ENCODE results near the gene NABP1. TPM values are rescaled to one million over a fixed set of nuclear protein-coding genes. Genes with fewer than 3 reads are reported as not detected.

NABP1 gene
- total and polyA plus RNA-seq, 4 donors = 3.6 to 35.5 (median 18.4) TPM

DNA sequence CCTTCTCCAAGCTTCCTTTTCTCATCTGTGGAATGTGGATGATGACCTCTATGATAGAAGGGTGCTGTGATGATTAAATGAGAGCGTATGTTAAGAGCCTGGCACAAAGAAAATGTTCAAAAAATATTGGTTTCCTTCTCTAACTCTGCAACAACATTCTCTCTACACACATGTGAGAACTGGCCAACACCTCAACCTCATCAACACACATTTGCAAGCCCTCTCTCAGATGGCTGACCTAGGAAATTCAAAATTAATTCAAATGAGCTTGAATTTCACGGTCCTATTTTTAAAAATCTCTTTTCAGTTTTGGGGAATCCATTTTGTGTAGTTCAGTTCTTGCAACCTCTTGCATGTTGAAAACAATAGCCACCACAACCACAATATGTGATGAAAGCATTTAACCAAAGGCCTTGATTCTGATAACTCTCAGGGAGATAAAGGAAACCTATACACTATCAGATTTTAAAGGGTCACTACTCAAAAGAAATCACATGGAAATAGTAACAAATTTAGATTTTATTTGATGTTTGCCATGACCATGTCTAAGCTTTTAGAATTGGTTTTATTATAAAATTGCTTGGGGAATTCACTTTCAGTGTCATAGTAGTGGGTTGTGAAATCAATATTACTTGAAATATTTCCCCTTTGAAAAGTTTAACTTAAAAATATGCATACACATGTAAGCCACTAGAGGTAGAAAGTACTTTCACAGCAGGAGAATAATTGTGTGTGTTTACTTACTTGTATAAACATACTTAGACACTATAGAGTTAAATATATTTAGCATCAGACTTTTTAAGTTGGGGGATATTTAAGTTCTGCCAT is 16.6 kb upstream of the NABP1 start:
- H3K36me3 ChIP-seq (ENCODE audit: control insufficient read depth in 4 of 4, insufficient read depth in 3 of 4, low read depth in 1 of 4, low read length in 3 of 4) = no peaks in the 10 kb centered on the region
- H3K9ac ChIP-seq (ENCODE audit: low read depth in 1 of 2, low read length in 2 of 2) = no peak overlapping the region
- no peak for DNase-seq (ENCODE audit: low spot score)
- H3K9me3 ChIP-seq (ENCODE audit: control insufficient read depth in 4 of 4, low read length in 3 of 4) = no peaks in the 10 kb centered on the region
- H3K27me3 ChIP-seq (ENCODE audit: control insufficient read depth in 4 of 4, insufficient read depth in 4 of 4, low read length in 3 of 4) = no peaks in the 10 kb centered on the region
- no peak for TF ChIP-seq YY1 (IDR thresholded peaks at IDR 0.05)
- no peak for TF ChIP-seq GABPA (IDR thresholded peaks at IDR 0.05 in 1 of 2, conservative IDR thresholded peaks at IDR 0.05 in 1 of 2)
- TF ChIP-seq, protein P1, sequence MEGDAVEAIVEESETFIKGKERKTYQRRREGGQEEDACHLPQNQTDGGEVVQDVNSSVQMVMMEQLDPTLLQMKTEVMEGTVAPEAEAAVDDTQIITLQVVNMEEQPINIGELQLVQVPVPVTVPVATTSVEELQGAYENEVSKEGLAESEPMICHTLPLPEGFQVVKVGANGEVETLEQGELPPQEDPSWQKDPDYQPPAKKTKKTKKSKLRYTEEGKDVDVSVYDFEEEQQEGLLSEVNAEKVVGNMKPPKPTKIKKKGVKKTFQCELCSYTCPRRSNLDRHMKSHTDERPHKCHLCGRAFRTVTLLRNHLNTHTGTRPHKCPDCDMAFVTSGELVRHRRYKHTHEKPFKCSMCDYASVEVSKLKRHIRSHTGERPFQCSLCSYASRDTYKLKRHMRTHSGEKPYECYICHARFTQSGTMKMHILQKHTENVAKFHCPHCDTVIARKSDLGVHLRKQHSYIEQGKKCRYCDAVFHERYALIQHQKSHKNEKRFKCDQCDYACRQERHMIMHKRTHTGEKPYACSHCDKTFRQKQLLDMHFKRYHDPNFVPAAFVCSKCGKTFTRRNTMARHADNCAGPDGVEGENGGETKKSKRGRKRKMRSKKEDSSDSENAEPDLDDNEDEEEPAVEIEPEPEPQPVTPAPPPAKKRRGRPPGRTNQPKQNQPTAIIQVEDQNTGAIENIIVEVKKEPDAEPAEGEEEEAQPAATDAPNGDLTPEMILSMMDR (IDR thresholded peaks at IDR 0.05; ENCODE audit: low read depth, low read length, missing input control) = no peak
- TF ChIP-seq, protein P2, sequence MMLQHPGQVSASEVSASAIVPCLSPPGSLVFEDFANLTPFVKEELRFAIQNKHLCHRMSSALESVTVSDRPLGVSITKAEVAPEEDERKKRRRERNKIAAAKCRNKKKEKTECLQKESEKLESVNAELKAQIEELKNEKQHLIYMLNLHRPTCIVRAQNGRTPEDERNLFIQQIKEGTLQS (IDR thresholded peaks at IDR 0.05) = no peak
- TF ChIP-seq, protein P3, sequence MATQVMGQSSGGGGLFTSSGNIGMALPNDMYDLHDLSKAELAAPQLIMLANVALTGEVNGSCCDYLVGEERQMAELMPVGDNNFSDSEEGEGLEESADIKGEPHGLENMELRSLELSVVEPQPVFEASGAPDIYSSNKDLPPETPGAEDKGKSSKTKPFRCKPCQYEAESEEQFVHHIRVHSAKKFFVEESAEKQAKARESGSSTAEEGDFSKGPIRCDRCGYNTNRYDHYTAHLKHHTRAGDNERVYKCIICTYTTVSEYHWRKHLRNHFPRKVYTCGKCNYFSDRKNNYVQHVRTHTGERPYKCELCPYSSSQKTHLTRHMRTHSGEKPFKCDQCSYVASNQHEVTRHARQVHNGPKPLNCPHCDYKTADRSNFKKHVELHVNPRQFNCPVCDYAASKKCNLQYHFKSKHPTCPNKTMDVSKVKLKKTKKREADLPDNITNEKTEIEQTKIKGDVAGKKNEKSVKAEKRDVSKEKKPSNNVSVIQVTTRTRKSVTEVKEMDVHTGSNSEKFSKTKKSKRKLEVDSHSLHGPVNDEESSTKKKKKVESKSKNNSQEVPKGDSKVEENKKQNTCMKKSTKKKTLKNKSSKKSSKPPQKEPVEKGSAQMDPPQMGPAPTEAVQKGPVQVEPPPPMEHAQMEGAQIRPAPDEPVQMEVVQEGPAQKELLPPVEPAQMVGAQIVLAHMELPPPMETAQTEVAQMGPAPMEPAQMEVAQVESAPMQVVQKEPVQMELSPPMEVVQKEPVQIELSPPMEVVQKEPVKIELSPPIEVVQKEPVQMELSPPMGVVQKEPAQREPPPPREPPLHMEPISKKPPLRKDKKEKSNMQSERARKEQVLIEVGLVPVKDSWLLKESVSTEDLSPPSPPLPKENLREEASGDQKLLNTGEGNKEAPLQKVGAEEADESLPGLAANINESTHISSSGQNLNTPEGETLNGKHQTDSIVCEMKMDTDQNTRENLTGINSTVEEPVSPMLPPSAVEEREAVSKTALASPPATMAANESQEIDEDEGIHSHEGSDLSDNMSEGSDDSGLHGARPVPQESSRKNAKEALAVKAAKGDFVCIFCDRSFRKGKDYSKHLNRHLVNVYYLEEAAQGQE (IDR thresholded peaks at IDR 0.05) = no peak
- TF ChIP-seq FOXA2 (IDR thresholded peaks at IDR 0.05) = no peak
- no peak for TF ChIP-seq RXRA (IDR thresholded peaks at IDR 0.05)
- TF ChIP-seq HNF4G (IDR thresholded peaks at IDR 0.05) = no peak
- no peak for TF ChIP-seq SP1 (IDR thresholded peaks at IDR 0.05)
- no peak for TF ChIP-seq RAD21 (IDR thresholded peaks at IDR 0.05)
- no peak for TF ChIP-seq EGR1 (IDR thresholded peaks at IDR 0.05; ENCODE audit: low read depth in 2 of 2)
- no peak for TF ChIP-seq NR2F2 (IDR thresholded peaks at IDR 0.05)
- no peak for TF ChIP-seq FOXA1 (IDR thresholded peaks at IDR 0.05)
- TF ChIP-seq, protein P4, sequence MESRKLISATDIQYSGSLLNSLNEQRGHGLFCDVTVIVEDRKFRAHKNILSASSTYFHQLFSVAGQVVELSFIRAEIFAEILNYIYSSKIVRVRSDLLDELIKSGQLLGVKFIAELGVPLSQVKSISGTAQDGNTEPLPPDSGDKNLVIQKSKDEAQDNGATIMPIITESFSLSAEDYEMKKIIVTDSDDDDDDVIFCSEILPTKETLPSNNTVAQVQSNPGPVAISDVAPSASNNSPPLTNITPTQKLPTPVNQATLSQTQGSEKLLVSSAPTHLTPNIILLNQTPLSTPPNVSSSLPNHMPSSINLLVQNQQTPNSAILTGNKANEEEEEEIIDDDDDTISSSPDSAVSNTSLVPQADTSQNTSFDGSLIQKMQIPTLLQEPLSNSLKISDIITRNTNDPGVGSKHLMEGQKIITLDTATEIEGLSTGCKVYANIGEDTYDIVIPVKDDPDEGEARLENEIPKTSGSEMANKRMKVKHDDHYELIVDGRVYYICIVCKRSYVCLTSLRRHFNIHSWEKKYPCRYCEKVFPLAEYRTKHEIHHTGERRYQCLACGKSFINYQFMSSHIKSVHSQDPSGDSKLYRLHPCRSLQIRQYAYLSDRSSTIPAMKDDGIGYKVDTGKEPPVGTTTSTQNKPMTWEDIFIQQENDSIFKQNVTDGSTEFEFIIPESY (IDR thresholded peaks at IDR 0.05) = no peak
- TF ChIP-seq, protein P5, sequence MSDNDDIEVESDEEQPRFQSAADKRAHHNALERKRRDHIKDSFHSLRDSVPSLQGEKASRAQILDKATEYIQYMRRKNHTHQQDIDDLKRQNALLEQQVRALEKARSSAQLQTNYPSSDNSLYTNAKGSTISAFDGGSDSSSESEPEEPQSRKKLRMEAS (IDR thresholded peaks at IDR 0.05) = no peak
- no peak for TF ChIP-seq HNF4A (conservative IDR thresholded peaks at IDR 0.05)
- no peak for TF ChIP-seq TAF1 (conservative IDR thresholded peaks at IDR 0.05)
- TF ChIP-seq JUND (IDR thresholded peaks at IDR 0.05) = no peak
- H3K4me3 ChIP-seq (ENCODE audit: low read depth in 1 of 3, low read length in 3 of 3) = no peak overlapping the region
- H3K4me1 ChIP-seq (ENCODE audit: control insufficient read depth in 4 of 4, insufficient read depth in 4 of 4, low read length in 3 of 4) = peaks cover 0 to 7% (median 3%) of the 10 kb centered on the region in 4 donors
- no peak overlapping the region for H3K27ac ChIP-seq (ENCODE audit: low read depth in 1 of 2, low read length in 2 of 2)
- WGBS = 90% methylated on average over 2 of the region's 2 CpGs
